Right forelimb (tissue), 1 donor: ENCODE results near the gene PIAS1.
"Not testable (repeated sequence)": the region's sequence is repeated elsewhere in the genome, so short reads cannot be mapped to it uniquely, and the experiment has no call there.

Source experiments
- DNase-seq: peaks from one replicate; pipeline ENCODE4 v3.0.0-alpha.2; 2018

The PIAS1 gene

GRCh38 chr15:68187559-68187958, 133.4 kb downstream of the PIAS1 start:
- DNase-seq: peak; percentile 80

GRCh38 chr15:68188647-68189046, 134.5 kb downstream of the PIAS1 start:
- DNase-seq: no peak

- no peak for DNase-seq
Observed at GRCh38 chr15:68190048-68190447, 135.9 kb downstream of the PIAS1 start.

- DNase-seq: no peak
Observed at GRCh38 chr15:68191555-68191954, 137.4 kb downstream of the PIAS1 start.

- DNase-seq: no peak
Observed at GRCh38 chr15:68192117-68192516, 138.0 kb downstream of the PIAS1 start.

- no peak for DNase-seq
Observed at GRCh38 chr15:68192804-68193486, 138.8 kb downstream of the PIAS1 start.

GRCh38 chr15:68195336-68196112, 141.4 kb downstream of the PIAS1 start:
- no peak for DNase-seq

- DNase-seq: no peak
Observed at GRCh38 chr15:68196445-68197169, 142.5 kb downstream of the PIAS1 start.

- no peak for DNase-seq
Observed at GRCh38 chr15:68197170-68197492, 143.0 kb downstream of the PIAS1 start.

- no peak for DNase-seq
Observed at GRCh38 chr15:68197661-68198437, 143.7 kb downstream of the PIAS1 start.

GRCh38 chr15:68199340-68199739, 145.2 kb downstream of the PIAS1 start:
- DNase-seq: no peak

GRCh38 chr15:68200016-68200861, 146.1 kb downstream of the PIAS1 start:
- DNase-seq: no peak

GRCh38 chr15:68201153-68201878, 147.2 kb downstream of the PIAS1 start:
- no peak for DNase-seq

GRCh38 chr15:68201879-68202261, 147.8 kb downstream of the PIAS1 start:
- DNase-seq: no peak

- DNase-seq: not testable (repeated sequence)
Observed at GRCh38 chr15:68202994-68203393, 148.9 kb downstream of the PIAS1 start.

GRCh38 chr15:68203486-68203885, 149.4 kb downstream of the PIAS1 start:
- no peak for DNase-seq

GRCh38 chr15:68203956-68204355, 149.8 kb downstream of the PIAS1 start:
- DNase-seq: no peak

- DNase-seq: no peak
Observed at GRCh38 chr15:68204361-68204760, 150.2 kb downstream of the PIAS1 start.

GRCh38 chr15:68204776-68205557, 150.9 kb downstream of the PIAS1 start, which contains the start of gene CALML4:
TSS of gene CALML4 (minus strand) at chr15:68205332. CDS start at chr15:68205247, 85 bp downstream.
- peak; percentile 86 for DNase-seq

GRCh38 chr15:68205558-68205944, 151.4 kb downstream of the PIAS1 start:
- DNase-seq: no peak
